ENCODE measurements around the gene VIM. TPM values are rescaled to one million over a fixed set of nuclear protein-coding genes. Genes with fewer than 3 reads are reported as not detected.
"Not testable (repeated sequence)": the region's sequence is repeated elsewhere in the genome, so short reads cannot be mapped to it uniquely, and the experiment has no call there.

The VIM gene
- total RNA-seq, 1 donor = 10,643 TPM

- Histone ChIP-seq H3K4me3 (ENCODE audit: insufficient read depth, low read length) (no peak overlapping the region), H3K4me1 (ENCODE audit: insufficient read depth, low read length) (peaks cover 3% of the 10 kb centered on the region), H3K9me3 (ENCODE audit: low read depth, low read length) (peaks cover 9% of the 10 kb centered on the region), H4K20me1 (ENCODE audit: insufficient read depth, low read length) (no peaks in the 10 kb centered on the region), H3K79me2 (ENCODE audit: insufficient read depth, low read length) (no peaks in the 10 kb centered on the region), H3K27ac (ENCODE audit: low read depth, low read length) (no peak overlapping the region), H3K4me2 (ENCODE audit: insufficient read depth, low read length) (no peak overlapping the region), H3K27me3 (ENCODE audit: insufficient read depth, low read length) (no peaks in the 10 kb centered on the region), H2AFZ (ENCODE audit: low read length) (no peak overlapping the region), H3K36me3 (ENCODE audit: insufficient read depth, low read length) (no peaks in the 10 kb centered on the region)
- no peak for TF ChIP-seq CTCF (IDR thresholded peaks at IDR 0.05; ENCODE audit: extremely low read depth, low read depth, low read length)
- no peak for DNase-seq (ENCODE audit: insufficient read length, low spot score, missing footprints)
Measured at GRCh38 chr10:17262502-17262901, 34.5 kb downstream of the VIM start.

GRCh38 chr10:17263580-17263979 lies 35.5 kb downstream of the VIM start:
- Histone ChIP-seq H4K20me1 (ENCODE audit: insufficient read depth, low read length) (no peaks in the 10 kb centered on the region), H3K27ac (ENCODE audit: low read depth, low read length) (no peak overlapping the region), H3K4me2 (ENCODE audit: insufficient read depth, low read length) (no peak overlapping the region), H3K4me1 (ENCODE audit: insufficient read depth, low read length) (no peaks in the 10 kb centered on the region), H2AFZ (ENCODE audit: low read length) (no peak overlapping the region), H3K79me2 (ENCODE audit: insufficient read depth, low read length) (no peaks in the 10 kb centered on the region), H3K36me3 (ENCODE audit: insufficient read depth, low read length) (no peaks in the 10 kb centered on the region), H3K9me3 (ENCODE audit: low read depth, low read length) (peaks cover 9% of the 10 kb centered on the region), H3K4me3 (ENCODE audit: insufficient read depth, low read length) (no peak overlapping the region), H3K27me3 (ENCODE audit: insufficient read depth, low read length) (no peaks in the 10 kb centered on the region)
- TF ChIP-seq CTCF (IDR thresholded peaks at IDR 0.05; ENCODE audit: extremely low read depth, low read depth, low read length) = no peak
- no peak for DNase-seq (ENCODE audit: insufficient read length, low spot score, missing footprints)

- no peak for DNase-seq (ENCODE audit: insufficient read length, low spot score, missing footprints)
Measured at GRCh38 chr10:17265468-17265867, 37.4 kb downstream of the VIM start.

GRCh38 chr10:17266549-17266948 lies 38.5 kb downstream of the VIM start:
- H3K4me1 ChIP-seq (ENCODE audit: insufficient read depth, low read length); H3K27me3 ChIP-seq (ENCODE audit: insufficient read depth, low read length); H3K36me3 ChIP-seq (ENCODE audit: insufficient read depth, low read length); H3K27ac ChIP-seq (ENCODE audit: low read depth, low read length); H2AFZ ChIP-seq (ENCODE audit: low read length); H3K79me2 ChIP-seq (ENCODE audit: insufficient read depth, low read length); H3K4me3 ChIP-seq (ENCODE audit: insufficient read depth, low read length); DNase-seq (ENCODE audit: insufficient read length, low spot score, missing footprints); H3K9me3 ChIP-seq (ENCODE audit: low read depth, low read length); H3K4me2 ChIP-seq (ENCODE audit: insufficient read depth, low read length); H4K20me1 ChIP-seq (ENCODE audit: insufficient read depth, low read length): not testable (repeated sequence)

More at GRCh38 chr10:17265468-17265867, 37.4 kb downstream of the VIM start:
- Histone ChIP-seq H3K27me3 (ENCODE audit: insufficient read depth, low read length) (peaks cover 3% of the 10 kb centered on the region), H3K9me3 (ENCODE audit: low read depth, low read length) (peaks cover 9% of the 10 kb centered on the region), H2AFZ (ENCODE audit: low read length) (no peak overlapping the region), H3K4me1 (ENCODE audit: insufficient read depth, low read length) (no peaks in the 10 kb centered on the region), H3K27ac (ENCODE audit: low read depth, low read length) (no peak overlapping the region), H3K79me2 (ENCODE audit: insufficient read depth, low read length) (no peaks in the 10 kb centered on the region), H3K4me3 (ENCODE audit: insufficient read depth, low read length) (no peak overlapping the region), H3K4me2 (ENCODE audit: insufficient read depth, low read length) (no peak overlapping the region), H4K20me1 (ENCODE audit: insufficient read depth, low read length) (no peaks in the 10 kb centered on the region), H3K36me3 (ENCODE audit: insufficient read depth, low read length) (no peaks in the 10 kb centered on the region)
- TF ChIP-seq CTCF (IDR thresholded peaks at IDR 0.05; ENCODE audit: extremely low read depth, low read depth, low read length) = no peak

All from osteoblast (primary cell).